Measurements from ENCODE around the gene LRMDA.

LRMDA gene

DNA sequence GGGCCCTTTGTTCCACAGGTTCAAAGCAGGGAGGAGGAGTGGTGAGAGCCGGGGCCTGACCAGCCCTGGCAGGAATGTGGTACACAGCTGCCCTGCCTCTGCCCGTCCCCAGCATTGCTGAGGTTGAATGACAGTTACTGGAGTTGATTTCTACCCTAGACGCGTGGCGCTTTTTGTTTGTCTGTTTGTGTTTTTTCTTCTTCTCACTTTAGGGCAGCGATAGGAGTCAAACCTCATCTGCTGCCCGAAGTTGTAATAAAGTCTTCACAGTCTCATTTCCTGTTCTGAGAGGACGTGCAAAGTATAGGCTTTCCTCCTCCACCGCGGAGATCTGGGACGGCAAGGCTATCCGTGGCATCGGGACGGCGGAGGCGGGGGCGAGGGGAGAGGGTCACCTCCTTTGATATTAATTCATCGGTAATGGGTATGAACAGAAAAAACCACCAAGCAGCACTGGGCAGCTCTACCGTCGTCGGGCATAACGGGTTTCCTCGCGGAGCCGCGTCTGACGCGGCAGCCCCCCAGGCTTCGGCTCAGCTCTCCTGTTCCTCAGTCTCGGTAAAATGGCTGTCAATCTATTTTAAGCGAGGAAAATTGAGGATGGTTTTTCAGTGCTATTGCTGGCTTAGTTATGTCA is 160.8 kb downstream of the LRMDA start:
- no peak overlapping the region for H3K4me3 ChIP-seq (ENCODE audit: low read length)
- no peak overlapping the region for H3K27ac ChIP-seq (ENCODE audit: low read depth, low read length)
- H3K4me1 ChIP-seq (ENCODE audit: control insufficient read depth, low read depth, low read length): no peaks in the 10 kb centered on the region
- no peak overlapping the region for H3K56ac ChIP-seq (ENCODE audit: low read length)
- no peak overlapping the region for H3K18ac ChIP-seq (ENCODE audit: low read length)
- H3K4ac ChIP-seq (ENCODE audit: low read depth, low read length): no peak overlapping the region
- no CpG with 5 or more reads among the region's 31 CpGs for WGBS (ENCODE audit: extremely low coverage, insufficient coverage, low lambda C conversion rate)
- no peak overlapping the region for H3K9ac ChIP-seq (ENCODE audit: low read length)
- no peak overlapping the region for H2BK120ac ChIP-seq (ENCODE audit: low read depth, low read length)
- DNase-seq: no peak
- H4K8ac ChIP-seq (ENCODE audit: low read depth, low read length): no peak overlapping the region
- no peaks in the 10 kb centered on the region for H3K79me2 ChIP-seq (ENCODE audit: control insufficient read depth, insufficient read depth, low read length)
- H3K36me3 ChIP-seq (ENCODE audit: control insufficient read depth, insufficient read depth, low read length): no peaks in the 10 kb centered on the region
- H3K4me2 ChIP-seq (ENCODE audit: low read length): no peak overlapping the region
- no peak overlapping the region for H3K23ac ChIP-seq (ENCODE audit: low read length)
- H3K27me3 ChIP-seq (ENCODE audit: insufficient read depth, low read length, poor library complexity): no peaks in the 10 kb centered on the region
- no peak overlapping the region for H2BK5ac ChIP-seq (ENCODE audit: low read length)
- H4K5ac ChIP-seq (ENCODE audit: low read length): no peak overlapping the region
- H2BK15ac ChIP-seq (replicated peaks; ENCODE audit: low read depth): no peak overlapping the region
- H2AK5ac ChIP-seq (ENCODE audit: low read length): no peak overlapping the region
- no peaks in the 10 kb centered on the region for H3K79me1 ChIP-seq (ENCODE audit: low read length)

DNA sequence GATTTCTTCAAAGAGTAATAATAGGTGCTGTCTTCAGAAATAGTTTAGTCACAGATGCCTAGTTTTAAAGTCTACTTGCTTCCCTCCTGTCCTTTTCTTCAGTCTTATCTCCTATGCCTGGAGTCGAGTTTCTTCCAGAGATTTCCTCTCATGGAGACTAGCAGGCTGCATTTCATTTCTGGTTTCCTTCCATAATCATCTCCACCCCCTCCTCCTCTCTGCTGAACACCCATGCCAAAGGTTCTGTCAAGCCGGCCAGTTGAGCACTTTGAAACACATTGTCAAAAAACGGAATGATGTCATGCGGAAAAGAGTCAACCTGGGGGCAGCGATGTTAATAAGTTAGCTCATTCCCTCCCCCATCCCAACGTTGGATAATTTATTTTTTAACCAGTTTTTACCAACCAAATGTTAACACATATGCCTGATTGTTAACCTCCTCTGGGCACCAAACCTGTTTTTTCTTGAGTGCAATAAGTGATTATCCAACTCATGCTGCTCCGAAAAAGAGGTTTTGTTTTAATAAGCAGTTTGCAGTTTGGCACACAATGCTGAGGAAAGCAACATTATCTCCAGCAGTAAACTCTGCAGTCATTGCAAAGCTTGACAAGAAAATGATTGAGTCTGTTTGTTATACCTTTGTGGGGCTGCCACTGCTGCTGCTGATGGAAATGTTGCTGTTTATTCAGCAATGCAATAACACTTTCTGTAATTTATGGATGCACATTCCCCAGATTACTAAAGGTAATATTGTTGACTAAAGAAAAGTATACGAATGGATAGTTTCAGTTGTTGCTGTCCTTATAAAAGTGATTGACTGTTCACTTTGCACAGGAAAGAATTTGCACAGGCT is 161.6 kb downstream of the LRMDA start:
- WGBS (ENCODE audit: extremely low coverage, insufficient coverage, low lambda C conversion rate): no CpG with 5 or more reads among the region's 8 CpGs

DNA sequence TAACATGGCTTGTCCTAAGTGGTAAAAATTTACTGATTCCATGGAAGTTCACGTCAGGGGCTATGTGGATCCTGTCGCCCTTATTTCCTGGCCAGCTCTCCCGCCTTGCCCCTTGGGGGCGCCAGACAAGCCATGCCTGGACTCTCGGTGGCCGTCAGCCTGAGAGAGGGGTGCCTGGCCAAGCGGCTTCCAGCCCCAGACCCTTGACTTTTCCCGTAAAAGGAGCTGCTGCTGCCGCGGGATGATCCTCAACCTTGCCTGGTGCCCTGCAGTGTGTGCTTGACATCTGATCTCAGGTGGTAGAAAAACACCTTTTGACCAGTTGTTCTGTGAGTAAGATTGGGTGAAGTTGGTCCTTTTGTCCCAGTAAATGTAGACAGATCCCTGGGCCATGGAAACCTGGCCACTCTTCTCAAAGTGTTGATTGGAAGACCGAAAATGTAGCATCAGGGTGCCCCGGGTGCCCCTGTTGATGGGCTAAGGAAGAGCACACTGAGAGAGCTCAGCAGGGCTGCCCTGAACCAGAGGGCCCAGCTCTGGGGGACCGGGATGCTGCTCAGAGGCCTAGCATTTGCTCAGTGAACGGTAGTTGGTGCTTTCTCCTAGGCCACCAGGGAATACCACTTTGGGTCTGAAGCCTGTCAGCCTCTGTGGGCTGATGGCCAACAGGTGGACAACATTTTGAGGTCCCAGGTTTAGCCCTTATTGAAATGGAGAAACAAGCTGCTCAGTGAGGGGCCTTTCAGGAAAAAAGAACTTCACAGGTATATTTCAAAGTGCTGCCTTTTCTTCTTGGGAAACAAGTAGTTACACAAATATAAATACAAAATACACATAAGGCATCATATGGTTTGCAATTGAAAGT is 162.5 kb downstream of the LRMDA start:
- Histone ChIP-seq H3K9ac (ENCODE audit: low read length) (no peak overlapping the region), H3K18ac (ENCODE audit: low read length) (no peak overlapping the region), H3K4ac (ENCODE audit: low read depth, low read length) (no peak overlapping the region), H3K79me2 (ENCODE audit: control insufficient read depth, insufficient read depth, low read length) (no peaks in the 10 kb centered on the region), H4K5ac (ENCODE audit: low read length) (no peak overlapping the region), H3K79me1 (ENCODE audit: low read length) (no peaks in the 10 kb centered on the region), H3K56ac (ENCODE audit: low read length) (no peak overlapping the region), H2AK5ac (ENCODE audit: low read length) (no peak overlapping the region), H4K8ac (ENCODE audit: low read depth, low read length) (no peak overlapping the region), H3K27ac (ENCODE audit: low read depth, low read length) (no peak overlapping the region), H3K4me3 (ENCODE audit: low read length) (no peak overlapping the region), H3K27me3 (ENCODE audit: insufficient read depth, low read length, poor library complexity) (no peaks in the 10 kb centered on the region), H2BK15ac (replicated peaks; ENCODE audit: low read depth) (no peak overlapping the region), H2BK5ac (ENCODE audit: low read length) (no peak overlapping the region), H3K23ac (ENCODE audit: low read length) (no peak overlapping the region), H3K4me2 (ENCODE audit: low read length) (no peak overlapping the region), H3K4me1 (ENCODE audit: control insufficient read depth, low read depth, low read length) (no peaks in the 10 kb centered on the region), H3K36me3 (ENCODE audit: control insufficient read depth, insufficient read depth, low read length) (no peaks in the 10 kb centered on the region), H2BK120ac (ENCODE audit: low read depth, low read length) (no peak overlapping the region)
- no CpG with 5 or more reads among the region's 14 CpGs for WGBS (ENCODE audit: extremely low coverage, insufficient coverage, low lambda C conversion rate)
- DNase-seq: peak; percentile 51

More for the DNA sequence above, 161.6 kb downstream of the LRMDA start:
- no peaks in the 10 kb centered on the region for H3K79me2 ChIP-seq (ENCODE audit: control insufficient read depth, insufficient read depth, low read length)
- no peaks in the 10 kb centered on the region for H3K79me1 ChIP-seq (ENCODE audit: low read length)
- H3K4ac ChIP-seq (ENCODE audit: low read depth, low read length): no peak overlapping the region
- H3K18ac ChIP-seq (ENCODE audit: low read length): no peak overlapping the region
- H3K23ac ChIP-seq (ENCODE audit: low read length): no peak overlapping the region
- H4K8ac ChIP-seq (ENCODE audit: low read depth, low read length): no peak overlapping the region
- H3K9ac ChIP-seq (ENCODE audit: low read length): no peak overlapping the region
- H2BK120ac ChIP-seq (ENCODE audit: low read depth, low read length): no peak overlapping the region
- no peaks in the 10 kb centered on the region for H3K36me3 ChIP-seq (ENCODE audit: control insufficient read depth, insufficient read depth, low read length)
- H3K4me2 ChIP-seq (ENCODE audit: low read length): no peak overlapping the region
- no peaks in the 10 kb centered on the region for H3K4me1 ChIP-seq (ENCODE audit: control insufficient read depth, low read depth, low read length)
- no peak overlapping the region for H2BK15ac ChIP-seq (replicated peaks; ENCODE audit: low read depth)
- no peak overlapping the region for H3K27ac ChIP-seq (ENCODE audit: low read depth, low read length)
- no peak for DNase-seq
- H3K27me3 ChIP-seq (ENCODE audit: insufficient read depth, low read length, poor library complexity): no peaks in the 10 kb centered on the region
- no peak overlapping the region for H2BK5ac ChIP-seq (ENCODE audit: low read length)
- H3K4me3 ChIP-seq (ENCODE audit: low read length): no peak overlapping the region
- H2AK5ac ChIP-seq (ENCODE audit: low read length): no peak overlapping the region
- no peak overlapping the region for H3K56ac ChIP-seq (ENCODE audit: low read length)
- no peak overlapping the region for H4K5ac ChIP-seq (ENCODE audit: low read length)

DNA sequence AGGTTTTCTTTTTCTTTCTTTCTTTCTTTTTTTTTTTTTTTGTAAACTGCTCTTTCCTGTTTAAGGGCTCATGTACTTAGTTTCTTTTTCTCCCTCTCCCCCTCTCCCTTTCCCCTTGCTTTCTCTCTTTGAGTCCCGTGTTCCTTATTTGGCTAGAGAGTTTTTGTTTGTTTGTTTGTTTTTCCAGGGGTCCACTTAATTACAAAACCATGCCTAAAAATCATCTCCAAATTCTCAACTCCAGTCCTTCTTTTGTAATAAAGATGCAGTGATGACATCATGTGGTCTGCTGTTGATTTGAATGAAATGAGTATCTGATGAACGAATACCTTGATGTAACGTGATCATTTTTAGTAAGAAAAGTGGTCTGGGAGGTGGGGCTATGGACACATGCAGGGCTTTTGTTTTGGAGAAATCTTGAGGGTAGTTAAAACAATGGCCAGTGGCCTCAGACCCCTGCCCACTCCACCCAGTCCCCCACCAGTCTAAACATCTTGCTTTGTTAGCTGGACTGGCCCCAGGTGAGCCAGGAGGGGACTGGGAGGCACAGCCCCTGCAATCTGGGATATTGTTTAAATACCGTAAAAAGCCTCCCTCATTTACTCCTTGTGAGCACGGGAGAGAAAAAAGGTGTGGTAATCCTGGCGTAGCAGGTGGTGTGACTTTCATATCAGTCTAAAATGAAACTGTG is 165.7 kb downstream of the LRMDA start:
- Histone ChIP-seq H3K9ac (ENCODE audit: low read length) (no peak overlapping the region), H3K27ac (ENCODE audit: low read depth, low read length) (no peak overlapping the region), H3K4ac (ENCODE audit: low read depth, low read length) (no peak overlapping the region), H2AK5ac (ENCODE audit: low read length) (no peak overlapping the region), H3K18ac (ENCODE audit: low read length) (no peak overlapping the region), H3K4me3 (ENCODE audit: low read length) (no peak overlapping the region), H3K23ac (ENCODE audit: low read length) (no peak overlapping the region), H3K56ac (ENCODE audit: low read length) (no peak overlapping the region), H2BK15ac (replicated peaks; ENCODE audit: low read depth) (no peak overlapping the region), H3K4me1 (ENCODE audit: control insufficient read depth, low read depth, low read length) (no peaks in the 10 kb centered on the region), H2BK5ac (ENCODE audit: low read length) (no peak overlapping the region), H4K8ac (ENCODE audit: low read depth, low read length) (no peak overlapping the region), H3K27me3 (ENCODE audit: insufficient read depth, low read length, poor library complexity) (no peaks in the 10 kb centered on the region), H2BK120ac (ENCODE audit: low read depth, low read length) (no peak overlapping the region), H3K4me2 (ENCODE audit: low read length) (no peak overlapping the region), H4K5ac (ENCODE audit: low read length) (no peak overlapping the region), H3K79me2 (ENCODE audit: control insufficient read depth, insufficient read depth, low read length) (no peaks in the 10 kb centered on the region), H3K36me3 (ENCODE audit: control insufficient read depth, insufficient read depth, low read length) (no peaks in the 10 kb centered on the region), H3K79me1 (ENCODE audit: low read length) (no peaks in the 10 kb centered on the region)
- DNase-seq: no peak
- no CpG with 5 or more reads among the region's 6 CpGs for WGBS (ENCODE audit: extremely low coverage, insufficient coverage, low lambda C conversion rate)

DNA sequence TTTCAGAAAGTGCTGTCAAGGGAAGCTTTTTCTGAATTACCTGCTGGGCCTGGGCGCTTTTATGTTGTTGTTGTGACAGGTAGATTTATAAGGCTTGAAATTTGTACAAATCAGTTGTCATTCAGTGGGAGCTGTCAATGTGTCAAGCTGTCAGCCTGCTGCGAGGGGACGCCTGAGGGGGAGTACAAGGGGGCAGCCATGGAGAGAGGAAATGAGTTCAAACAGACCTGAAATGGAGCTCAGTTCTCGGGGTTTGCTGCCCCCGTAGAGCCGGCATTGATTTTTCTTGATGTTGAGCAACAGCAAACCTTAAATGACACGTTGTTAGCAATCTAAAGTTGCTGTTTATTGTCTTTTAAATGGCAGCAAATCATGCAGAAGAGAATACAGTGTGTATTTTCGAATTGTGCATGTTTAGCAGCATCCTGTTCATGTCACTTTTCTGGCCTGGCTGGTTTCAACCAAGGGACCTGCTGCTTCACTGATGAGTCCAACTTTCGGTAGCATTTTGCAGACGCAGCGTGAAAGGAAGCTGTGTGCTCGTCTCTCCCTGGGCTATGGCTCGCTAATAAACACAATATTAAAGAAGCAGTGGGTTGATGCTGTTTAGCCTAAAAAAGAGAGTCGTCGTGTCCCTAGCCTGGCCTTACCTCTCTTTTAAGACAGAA is 166.5 kb downstream of the LRMDA start:
- H4K5ac ChIP-seq (ENCODE audit: low read length): no peak overlapping the region
- H3K36me3 ChIP-seq (ENCODE audit: control insufficient read depth, insufficient read depth, low read length): no peaks in the 10 kb centered on the region
- no peak overlapping the region for H2BK5ac ChIP-seq (ENCODE audit: low read length)
- DNase-seq: no peak
- H2BK120ac ChIP-seq (ENCODE audit: low read depth, low read length): no peak overlapping the region
- H3K4me3 ChIP-seq (ENCODE audit: low read length): no peak overlapping the region
- no peak overlapping the region for H3K23ac ChIP-seq (ENCODE audit: low read length)
- no peaks in the 10 kb centered on the region for H3K79me2 ChIP-seq (ENCODE audit: control insufficient read depth, insufficient read depth, low read length)
- H3K27me3 ChIP-seq (ENCODE audit: insufficient read depth, low read length, poor library complexity): no peaks in the 10 kb centered on the region
- no peak overlapping the region for H3K56ac ChIP-seq (ENCODE audit: low read length)
- no CpG with 5 or more reads among the region's 15 CpGs for WGBS (ENCODE audit: extremely low coverage, insufficient coverage, low lambda C conversion rate)
- no peaks in the 10 kb centered on the region for H3K4me1 ChIP-seq (ENCODE audit: control insufficient read depth, low read depth, low read length)
- no peak overlapping the region for H3K4ac ChIP-seq (ENCODE audit: low read depth, low read length)
- H3K9ac ChIP-seq (ENCODE audit: low read length): no peak overlapping the region
- H2BK15ac ChIP-seq (replicated peaks; ENCODE audit: low read depth): no peak overlapping the region
- H3K18ac ChIP-seq (ENCODE audit: low read length): no peak overlapping the region
- H2AK5ac ChIP-seq (ENCODE audit: low read length): no peak overlapping the region
- no peak overlapping the region for H3K4me2 ChIP-seq (ENCODE audit: low read length)
- no peaks in the 10 kb centered on the region for H3K79me1 ChIP-seq (ENCODE audit: low read length)
- no peak overlapping the region for H4K8ac ChIP-seq (ENCODE audit: low read depth, low read length)
- H3K27ac ChIP-seq (ENCODE audit: low read depth, low read length): no peak overlapping the region
